ENCODE data around the gene RIPOR3. TPM values are rescaled to one million over a fixed set of nuclear protein-coding genes. Genes with fewer than 3 reads are reported as not detected.

The RIPOR3 gene
- total and polyA plus RNA-seq, 2 experiments from 2014 or later, result 3.0 to 4.8 TPM

DNA sequence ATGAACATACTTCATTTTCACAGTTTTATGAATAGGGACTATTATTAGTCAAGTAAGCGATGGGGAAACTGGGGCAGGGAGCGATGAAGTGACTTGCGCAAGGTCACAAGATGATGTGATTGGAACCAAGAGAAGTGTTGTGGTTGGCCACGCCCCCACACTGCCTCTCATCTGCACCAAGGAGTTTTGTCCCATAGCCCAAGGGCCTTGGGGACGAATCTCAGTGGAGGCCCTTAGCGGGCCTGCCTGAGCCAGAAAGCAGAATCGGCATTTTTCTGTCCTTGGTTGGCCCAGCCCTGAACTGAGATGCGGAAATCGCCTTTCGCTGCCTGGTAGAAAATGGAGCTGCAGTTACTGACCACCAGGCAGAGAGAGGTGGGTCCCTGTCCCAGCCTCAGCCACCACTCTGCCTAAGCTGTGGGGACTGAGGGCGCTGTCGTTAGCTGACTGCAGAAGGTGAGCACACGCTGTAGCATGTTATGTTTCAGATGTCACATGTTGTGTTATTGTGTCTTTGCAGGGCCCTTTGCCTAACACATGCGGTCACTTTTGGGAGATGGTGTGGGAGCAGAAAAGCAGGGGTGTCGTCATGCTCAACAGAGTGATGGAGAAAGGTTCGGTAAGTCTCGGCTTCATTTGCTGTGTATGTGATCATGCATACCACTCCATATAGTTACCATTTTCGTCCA is 123.3 kb downstream of the RIPOR3 start:
- Histone ChIP-seq H3K4me3 (no peak overlapping the region), H3K27me3 (no peaks in the 10 kb centered on the region), H3K27ac (no peak overlapping the region), H3K9me3 (ENCODE audit: low read depth) (no peaks in the 10 kb centered on the region), H3K4me1 (ENCODE audit: low read depth) (peaks cover 13% of the 10 kb centered on the region), H3K36me3 (peaks cover 3% of the 10 kb centered on the region)
- TF ChIP-seq, protein P1, sequence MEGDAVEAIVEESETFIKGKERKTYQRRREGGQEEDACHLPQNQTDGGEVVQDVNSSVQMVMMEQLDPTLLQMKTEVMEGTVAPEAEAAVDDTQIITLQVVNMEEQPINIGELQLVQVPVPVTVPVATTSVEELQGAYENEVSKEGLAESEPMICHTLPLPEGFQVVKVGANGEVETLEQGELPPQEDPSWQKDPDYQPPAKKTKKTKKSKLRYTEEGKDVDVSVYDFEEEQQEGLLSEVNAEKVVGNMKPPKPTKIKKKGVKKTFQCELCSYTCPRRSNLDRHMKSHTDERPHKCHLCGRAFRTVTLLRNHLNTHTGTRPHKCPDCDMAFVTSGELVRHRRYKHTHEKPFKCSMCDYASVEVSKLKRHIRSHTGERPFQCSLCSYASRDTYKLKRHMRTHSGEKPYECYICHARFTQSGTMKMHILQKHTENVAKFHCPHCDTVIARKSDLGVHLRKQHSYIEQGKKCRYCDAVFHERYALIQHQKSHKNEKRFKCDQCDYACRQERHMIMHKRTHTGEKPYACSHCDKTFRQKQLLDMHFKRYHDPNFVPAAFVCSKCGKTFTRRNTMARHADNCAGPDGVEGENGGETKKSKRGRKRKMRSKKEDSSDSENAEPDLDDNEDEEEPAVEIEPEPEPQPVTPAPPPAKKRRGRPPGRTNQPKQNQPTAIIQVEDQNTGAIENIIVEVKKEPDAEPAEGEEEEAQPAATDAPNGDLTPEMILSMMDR (IDR thresholded peaks at IDR 0.05; ENCODE audit: low read depth, low read length), result no peak
- DNase-seq (ENCODE audit: low read depth in 1 of 2, low spot score in 1 of 2), result no peak

- TF ChIP-seq, protein P1 (IDR thresholded peaks at IDR 0.05; ENCODE audit: low read depth, low read length), result no peak
- no peaks in the 10 kb centered on the region for H3K9me3 ChIP-seq (ENCODE audit: low read depth)
- H3K36me3 ChIP-seq, result peaks cover 9% of the 10 kb centered on the region
- H3K4me1 ChIP-seq (ENCODE audit: low read depth), result peaks cover 8% of the 10 kb centered on the region
- H3K4me3 ChIP-seq, result no peak overlapping the region
- no peaks in the 10 kb centered on the region for H3K27me3 ChIP-seq
- DNase-seq (ENCODE audit: low read depth in 1 of 2, low spot score in 1 of 2), result no peak
- no peak overlapping the region for H3K27ac ChIP-seq
Measured at GRCh38 chr20:50565871-50566270, 125.5 kb downstream of the RIPOR3 start.

GRCh38 chr20:50565383-50565782 is 126.0 kb downstream of the RIPOR3 start:
- H3K9me3 ChIP-seq (ENCODE audit: low read depth), result no peaks in the 10 kb centered on the region
- no peak for DNase-seq (ENCODE audit: low read depth in 1 of 2, low spot score in 1 of 2)
- H3K4me1 ChIP-seq (ENCODE audit: low read depth), result peaks cover 8% of the 10 kb centered on the region
- no peaks in the 10 kb centered on the region for H3K27me3 ChIP-seq
- H3K27ac ChIP-seq, result no peak overlapping the region
- H3K36me3 ChIP-seq, result peaks cover 9% of the 10 kb centered on the region
- TF ChIP-seq, protein P1 (IDR thresholded peaks at IDR 0.05; ENCODE audit: low read depth, low read length), result no peak
- H3K4me3 ChIP-seq, result no peak overlapping the region

DNA sequence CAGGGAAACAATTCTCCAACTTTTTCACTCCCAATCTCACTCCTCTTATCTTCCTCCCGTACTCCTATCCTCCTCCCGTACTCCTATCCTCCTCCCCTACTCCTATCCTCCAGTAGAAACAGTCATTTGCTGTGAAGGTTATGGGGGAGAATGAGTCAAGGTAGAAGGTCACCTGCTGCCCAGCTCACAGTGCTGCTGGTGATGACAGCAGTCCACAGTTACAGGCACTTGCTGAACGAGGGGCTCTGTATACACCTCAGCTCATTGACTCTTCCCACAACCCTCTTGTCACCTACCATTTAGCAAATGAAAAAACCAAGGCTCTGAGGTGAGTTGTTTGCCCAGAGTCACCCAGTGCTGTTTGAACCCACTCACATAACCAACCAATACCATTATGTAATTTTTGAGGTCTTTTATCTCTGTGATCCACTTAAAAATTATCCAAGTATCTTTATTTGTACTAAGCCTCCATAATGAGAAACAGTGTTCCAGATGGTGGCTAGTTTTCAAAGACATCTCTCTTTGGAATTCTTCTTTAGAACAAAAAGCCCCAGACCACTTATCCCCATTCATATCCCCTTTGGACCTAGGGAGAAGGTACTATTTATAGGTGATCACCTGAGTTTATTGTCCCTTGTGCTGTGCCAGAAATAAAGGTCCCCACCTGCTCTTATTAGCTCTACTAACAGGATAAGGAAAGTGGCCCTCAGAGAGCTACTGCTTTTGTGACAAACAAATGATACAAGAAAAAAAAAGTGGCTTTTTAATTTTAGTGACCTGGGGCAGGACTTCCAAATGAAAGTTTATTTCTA is 128.0 kb downstream of the RIPOR3 start:
- TF ChIP-seq, protein P1 (IDR thresholded peaks at IDR 0.05; ENCODE audit: low read depth, low read length), result no peak
- peaks cover 8% of the 10 kb centered on the region for H3K4me1 ChIP-seq (ENCODE audit: low read depth)
- H3K9me3 ChIP-seq (ENCODE audit: low read depth), result no peaks in the 10 kb centered on the region
- peaks cover 7% of the 10 kb centered on the region for H3K36me3 ChIP-seq
- no peak overlapping the region for H3K4me3 ChIP-seq
- no peak overlapping the region for H3K27ac ChIP-seq
- DNase-seq (ENCODE audit: low read depth in 1 of 2, low spot score in 1 of 2), result no peak
- H3K27me3 ChIP-seq, result no peaks in the 10 kb centered on the region

GRCh38 chr20:50562262-50562701 is 129.1 kb downstream of the RIPOR3 start:
- peaks cover 8% of the 10 kb centered on the region for H3K4me1 ChIP-seq (ENCODE audit: low read depth)
- TF ChIP-seq, protein P1 (IDR thresholded peaks at IDR 0.05; ENCODE audit: low read depth, low read length), result no peak
- peaks cover 7% of the 10 kb centered on the region for H3K36me3 ChIP-seq
- H3K27me3 ChIP-seq, result no peaks in the 10 kb centered on the region
- no peak overlapping the region for H3K27ac ChIP-seq
- H3K9me3 ChIP-seq (ENCODE audit: low read depth), result no peaks in the 10 kb centered on the region
- no peak overlapping the region for H3K4me3 ChIP-seq
- DNase-seq (ENCODE audit: low read depth in 1 of 2, low spot score in 1 of 2), result no peak

All from cardiac muscle cell (in vitro differentiated cells and primary cell).